Measurements from ENCODE around the gene PGBD5. TPM values are rescaled to one million over a fixed set of nuclear protein-coding genes. Genes with fewer than 3 reads are reported as not detected.

Gene PGBD5
- total RNA-seq, 4 donors from 2014 or later = 0.79 to 2.6 (median 1.1) TPM

DNA sequence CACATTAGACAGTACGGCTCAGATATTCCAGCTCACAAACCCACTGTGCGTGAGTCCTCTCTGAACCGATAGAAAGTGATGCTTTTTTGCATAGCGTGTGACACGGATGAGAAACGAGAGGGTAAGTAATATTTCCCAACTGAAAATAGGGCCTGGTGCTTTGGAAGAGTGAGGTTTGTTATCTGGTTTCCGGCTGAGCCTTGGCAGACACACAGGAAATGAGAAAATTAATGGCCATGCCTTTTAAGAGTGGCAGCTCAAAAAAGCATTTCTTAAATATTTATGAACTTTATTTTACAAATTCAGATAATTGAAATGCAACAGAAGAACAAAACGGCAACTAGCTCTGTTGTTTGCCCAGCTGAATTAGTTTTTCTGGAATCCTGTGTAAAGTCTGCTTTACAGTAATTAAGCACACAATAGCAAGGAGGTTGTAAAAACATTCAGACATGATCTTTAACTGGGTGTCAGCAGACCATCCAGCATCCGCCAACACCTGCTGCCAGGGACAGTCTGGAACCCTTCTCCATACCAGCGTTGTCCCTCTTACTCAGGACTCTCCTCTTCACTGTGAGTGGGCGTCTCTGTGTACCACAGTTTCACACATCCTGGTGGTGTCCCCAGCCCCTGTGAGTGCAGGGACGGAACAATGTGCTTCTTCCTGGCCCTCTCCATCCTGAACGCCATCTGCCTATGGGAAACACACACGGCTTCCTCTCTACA, 155.4 kb downstream of the PGBD5 start:
- DNase-seq = no peak
- intact Hi-C loops (cut with DNase I; ENCODE audit: low total_unique reads) = no loop called here
- TF ChIP-seq POLR2A (IDR thresholded peaks at IDR 0.05) (no peak), EP300 (IDR thresholded peaks at IDR 0.05; ENCODE audit: low read depth) (no peak), POLR2AphosphoS5 (IDR thresholded peaks at IDR 0.05) (no peak)
- TF ChIP-seq, protein P1, sequence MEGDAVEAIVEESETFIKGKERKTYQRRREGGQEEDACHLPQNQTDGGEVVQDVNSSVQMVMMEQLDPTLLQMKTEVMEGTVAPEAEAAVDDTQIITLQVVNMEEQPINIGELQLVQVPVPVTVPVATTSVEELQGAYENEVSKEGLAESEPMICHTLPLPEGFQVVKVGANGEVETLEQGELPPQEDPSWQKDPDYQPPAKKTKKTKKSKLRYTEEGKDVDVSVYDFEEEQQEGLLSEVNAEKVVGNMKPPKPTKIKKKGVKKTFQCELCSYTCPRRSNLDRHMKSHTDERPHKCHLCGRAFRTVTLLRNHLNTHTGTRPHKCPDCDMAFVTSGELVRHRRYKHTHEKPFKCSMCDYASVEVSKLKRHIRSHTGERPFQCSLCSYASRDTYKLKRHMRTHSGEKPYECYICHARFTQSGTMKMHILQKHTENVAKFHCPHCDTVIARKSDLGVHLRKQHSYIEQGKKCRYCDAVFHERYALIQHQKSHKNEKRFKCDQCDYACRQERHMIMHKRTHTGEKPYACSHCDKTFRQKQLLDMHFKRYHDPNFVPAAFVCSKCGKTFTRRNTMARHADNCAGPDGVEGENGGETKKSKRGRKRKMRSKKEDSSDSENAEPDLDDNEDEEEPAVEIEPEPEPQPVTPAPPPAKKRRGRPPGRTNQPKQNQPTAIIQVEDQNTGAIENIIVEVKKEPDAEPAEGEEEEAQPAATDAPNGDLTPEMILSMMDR (IDR thresholded peaks at IDR 0.05) = no peak
- Histone ChIP-seq H3K9me3 (no peaks in the 10 kb centered on the region), H3K36me3 (peaks cover 0 to 1% (median 0%) of the 10 kb centered on the region in 4 donors), H3K27ac (peak overlapping the region in 3 of 4 donors; percentile 22 to 28 (median 28)), H3K27me3 (no peaks in the 10 kb centered on the region), H3K4me3 (no peak overlapping the region), H3K4me1 (peaks cover 10 to 31% (median 16%) of the 10 kb centered on the region in 4 donors)
- in situ Hi-C loops (cut with MboI; ENCODE audit: low pct_ligation_motif_present in 1 of 4, low pct_unique_long_range_greater_than_20kb in 1 of 4, low sequenced_read_pairs in 3 of 4) = no loop called here
- 14 to 34% methylated on average over 2 to 14 of the region's 14 CpGs for WGBS, 2 donors (ENCODE audit: low coverage in 1 of 2)

DNA sequence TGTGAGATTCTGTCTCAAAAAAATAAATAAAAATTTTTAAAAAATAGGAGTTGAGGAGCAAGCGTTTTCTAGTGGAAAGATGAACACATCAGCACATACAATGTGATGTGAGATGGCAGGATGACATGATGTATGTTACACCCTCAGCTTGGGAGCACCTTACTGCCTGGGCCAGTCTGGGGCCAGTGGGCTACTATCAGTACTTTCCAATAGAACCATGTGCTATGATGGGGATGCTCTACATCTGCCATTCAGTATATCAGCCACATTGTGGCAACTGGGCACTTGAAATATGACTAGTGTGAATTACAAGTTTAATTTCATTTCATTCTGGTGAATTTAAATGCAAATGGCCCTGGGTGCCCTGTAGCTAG, 156.0 kb downstream of the PGBD5 start:
- no peak for DNase-seq
- Histone ChIP-seq H3K9me3 (no peaks in the 10 kb centered on the region), H3K4me3 (no peak overlapping the region), H3K27ac (peak overlapping the region in 3 of 4 donors; percentile 22 to 28 (median 28)), H3K27me3 (no peaks in the 10 kb centered on the region), H3K4me1 (peaks cover 10 to 31% (median 16%) of the 10 kb centered on the region in 4 donors), H3K36me3 (peaks cover 0 to 5% (median 2%) of the 10 kb centered on the region in 4 donors)
- 96 to 100% methylated on average over 1 of the region's 1 CpG for WGBS, 2 donors (ENCODE audit: low coverage in 1 of 2)
- in situ Hi-C loops (cut with MboI; ENCODE audit: low pct_ligation_motif_present in 1 of 4, low pct_unique_long_range_greater_than_20kb in 1 of 4, low sequenced_read_pairs in 3 of 4) (no loop called here), intact Hi-C loops (cut with DNase I; ENCODE audit: low total_unique reads) (no loop called here)
- no peak for TF ChIP-seq EP300 (IDR thresholded peaks at IDR 0.05; ENCODE audit: low read depth)
- TF ChIP-seq, protein P1 (IDR thresholded peaks at IDR 0.05) = no peak
- TF ChIP-seq POLR2A (IDR thresholded peaks at IDR 0.05) = no peak
- TF ChIP-seq POLR2AphosphoS5 (IDR thresholded peaks at IDR 0.05) = no peak

DNA sequence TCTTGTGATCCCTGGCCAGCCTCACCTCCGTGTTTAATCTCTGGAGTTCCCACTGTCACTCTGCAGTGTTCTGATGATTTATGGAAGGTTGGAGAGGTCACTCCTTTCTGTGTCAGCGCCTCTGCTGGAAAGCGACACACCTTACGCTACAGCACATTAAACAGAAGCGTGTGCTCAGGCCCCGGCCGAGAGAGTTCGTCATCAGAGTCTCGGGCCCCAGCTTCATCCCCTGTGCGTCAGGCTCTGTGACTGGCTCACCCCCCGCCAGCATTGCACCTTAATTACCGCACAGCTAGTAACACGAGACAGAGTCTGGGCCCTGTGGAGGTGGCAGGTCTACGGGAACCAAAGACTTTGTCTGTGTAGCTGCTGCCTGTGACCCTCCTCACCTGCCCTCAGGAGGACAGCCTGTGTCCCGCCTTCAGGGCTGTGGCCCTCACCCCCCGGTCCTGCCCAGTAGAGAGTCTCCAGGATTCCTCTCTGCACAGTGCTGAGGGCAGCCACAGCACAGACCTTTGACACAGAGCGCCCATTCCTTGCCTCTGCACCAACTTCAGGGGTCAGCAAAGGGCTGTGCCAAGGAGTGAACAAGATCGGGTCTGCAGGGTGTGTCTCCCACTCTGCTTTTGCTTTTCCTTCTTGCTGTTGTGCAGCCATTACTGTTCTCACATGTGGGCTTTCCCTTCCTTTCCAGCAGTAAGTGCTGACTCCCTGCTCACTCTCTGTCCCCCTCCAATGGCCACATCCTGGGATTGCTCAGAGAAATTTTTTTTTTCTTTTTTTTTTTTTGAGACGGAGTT, 157.6 kb downstream of the PGBD5 start:
- H3K9me3 ChIP-seq = no peaks in the 10 kb centered on the region
- in situ Hi-C loops (cut with MboI; ENCODE audit: low pct_ligation_motif_present in 1 of 4, low pct_unique_long_range_greater_than_20kb in 1 of 4, low sequenced_read_pairs in 3 of 4) (no loop called here), intact Hi-C loops (cut with DNase I; ENCODE audit: low total_unique reads) (no loop called here)
- H3K4me1 ChIP-seq = peaks cover 10 to 31% (median 16%) of the 10 kb centered on the region in 4 donors
- whole genome bisulfite sequencing, 2 donors (ENCODE audit: low coverage in 1 of 2) = 55 to 65% methylated on average over 3 to 18 of the region's 19 CpGs
- peak overlapping the region; percentile 64 to 80 (median 70) for H3K27ac ChIP-seq
- H3K4me3 ChIP-seq = peak overlapping the region in 1 of 4 donors; percentile 23
- no peaks in the 10 kb centered on the region for H3K27me3 ChIP-seq
- peak; percentile 73 for DNase-seq
- peaks cover 0 to 17% (median 6%) of the 10 kb centered on the region in 4 donors for H3K36me3 ChIP-seq
- peak; percentile 32 for TF ChIP-seq POLR2A (IDR thresholded peaks at IDR 0.05)
- TF ChIP-seq EP300 (IDR thresholded peaks at IDR 0.05; ENCODE audit: low read depth) = no peak
- TF ChIP-seq, protein P1 (IDR thresholded peaks at IDR 0.05) = peak; percentile 52 to 82 (median 67)
- TF ChIP-seq POLR2AphosphoS5 (IDR thresholded peaks at IDR 0.05) = peak in 1 of 3 donors; percentile 2

Data from transverse colon (tissue), 4 donors.